HG02981 (cell line): ENCODE results near the gene ATP8A2.
"Not testable (repeated sequence)": the region's sequence is repeated elsewhere in the genome, so short reads cannot be mapped to it uniquely, and the experiment has no call there.

Source experiments
- ATAC-seq: cut with Tn5 transposase; IDR thresholded peaks from one replicate; pipeline ENCODE4 v1.9.1; 2021; ENCODE audit warnings: mild to moderate bottlenecking, moderate library complexity; ENCODE audit not compliant: unreplicated experiment

The ATP8A2 gene

DNA sequence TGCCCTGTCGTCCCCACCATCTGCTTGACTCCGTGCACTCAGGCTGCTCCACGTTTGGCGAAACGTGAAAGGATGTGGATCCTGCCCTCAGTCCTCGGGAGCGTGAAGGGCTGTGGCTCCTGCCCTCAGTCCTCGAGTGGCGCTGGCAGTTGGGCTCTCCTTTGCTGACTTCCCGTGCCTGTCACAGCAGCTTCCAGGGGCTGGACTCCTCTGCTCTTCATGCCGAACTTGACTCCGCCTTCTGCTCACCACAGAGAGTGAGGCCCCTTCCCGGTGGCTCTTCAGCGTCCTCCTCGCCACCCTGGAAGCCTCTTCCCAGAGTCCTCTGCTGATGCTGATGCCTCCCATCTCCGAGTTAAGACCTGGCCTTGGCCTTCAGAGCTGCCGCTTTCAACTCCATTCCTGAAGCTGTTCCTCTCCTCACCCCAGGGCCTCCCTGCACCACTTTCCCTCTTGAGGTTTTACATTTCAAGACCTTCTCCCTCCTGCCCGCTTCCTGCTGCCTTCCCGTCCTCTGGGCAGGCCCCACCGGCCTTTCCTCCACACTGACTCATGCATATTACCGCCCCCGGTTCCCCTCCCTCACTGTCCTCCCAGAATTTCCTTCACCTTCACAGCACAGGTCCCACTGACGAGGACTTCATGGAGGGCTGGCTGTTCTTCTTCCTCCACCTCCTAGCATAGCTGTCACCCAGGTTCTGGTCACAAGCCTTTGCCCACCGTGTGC, 568.4 kb downstream of the ATP8A2 start:
- no peak for ATAC-seq

DNA sequence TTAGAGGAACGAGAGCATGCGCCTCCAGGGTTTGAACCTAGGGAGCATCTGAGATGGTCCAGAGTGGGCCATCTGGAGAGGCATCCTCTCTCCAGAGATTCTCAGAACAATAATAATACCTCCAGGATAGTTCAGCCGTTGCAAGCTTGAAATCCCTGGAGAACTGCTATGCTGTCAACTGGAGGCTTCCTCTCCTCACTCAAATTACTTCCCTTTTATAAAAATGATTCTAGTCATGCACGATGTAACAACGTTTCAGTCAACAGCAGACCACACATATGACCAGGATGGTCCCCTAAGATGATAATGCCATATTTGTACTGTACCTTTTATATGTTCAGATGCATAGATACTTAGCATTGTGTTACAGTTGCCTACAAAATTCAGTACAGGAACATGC, 571.3 kb downstream of the ATP8A2 start:
- ATAC-seq: no peak

DNA sequence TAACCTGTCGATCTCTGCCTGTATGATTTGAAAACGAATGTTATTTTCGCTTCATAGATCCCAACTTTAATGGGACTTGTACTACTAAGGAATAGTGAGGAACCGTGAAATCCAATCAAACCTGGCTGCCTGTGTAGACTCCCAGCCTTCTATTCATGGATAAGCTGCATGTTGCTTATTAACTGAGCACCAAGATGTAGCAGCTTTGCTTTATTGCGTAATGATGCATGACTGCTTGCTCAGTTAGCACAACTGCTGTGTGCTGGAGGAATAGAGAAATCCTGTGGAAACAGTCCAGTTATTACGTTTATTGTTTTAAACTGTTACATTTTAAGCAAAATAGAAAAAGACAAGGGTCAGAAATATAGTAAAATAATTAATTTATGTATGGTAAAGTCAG, 571.9 kb downstream of the ATP8A2 start:
- ATAC-seq: no peak

DNA sequence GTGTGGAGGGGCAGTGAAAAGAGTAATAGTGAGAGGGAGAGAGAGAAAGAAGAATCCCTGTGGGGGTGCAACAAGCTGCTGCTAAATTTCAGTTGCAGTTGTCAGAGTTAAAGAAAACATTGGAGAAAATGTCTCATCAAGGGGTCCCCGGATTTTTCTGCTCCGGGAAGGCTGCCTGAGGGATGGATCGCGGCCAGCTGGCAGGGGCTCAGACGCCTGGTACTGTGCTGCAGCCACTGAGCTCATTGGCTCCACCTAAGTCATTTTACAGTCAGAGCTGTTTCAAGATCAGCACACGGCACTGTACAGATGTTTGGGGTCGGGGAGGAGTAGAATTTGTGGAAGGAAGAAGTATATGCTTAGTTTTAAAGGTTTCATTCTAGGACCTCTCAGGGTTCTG, 573.8 kb downstream of the ATP8A2 start:
- no peak for ATAC-seq

DNA sequence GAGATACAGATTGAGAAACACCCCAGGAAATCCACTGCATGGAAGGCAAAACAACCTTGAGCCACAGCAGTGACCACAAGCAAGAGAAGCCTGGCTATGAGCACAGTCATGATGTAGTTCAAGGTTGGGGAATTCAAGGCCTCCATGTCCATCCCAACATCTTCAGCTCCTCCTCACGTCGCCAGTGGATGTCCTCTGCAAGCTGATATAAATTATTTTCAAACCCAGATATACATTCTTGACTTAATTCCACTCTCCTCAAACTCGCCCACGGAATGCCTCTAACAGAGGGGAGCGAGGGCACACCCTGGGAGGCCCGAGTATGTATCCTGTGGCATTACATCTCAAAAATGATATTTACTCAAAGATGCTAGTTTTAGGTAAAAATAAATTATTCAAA, 574.5 kb downstream of the ATP8A2 start:
- no peak for ATAC-seq

DNA sequence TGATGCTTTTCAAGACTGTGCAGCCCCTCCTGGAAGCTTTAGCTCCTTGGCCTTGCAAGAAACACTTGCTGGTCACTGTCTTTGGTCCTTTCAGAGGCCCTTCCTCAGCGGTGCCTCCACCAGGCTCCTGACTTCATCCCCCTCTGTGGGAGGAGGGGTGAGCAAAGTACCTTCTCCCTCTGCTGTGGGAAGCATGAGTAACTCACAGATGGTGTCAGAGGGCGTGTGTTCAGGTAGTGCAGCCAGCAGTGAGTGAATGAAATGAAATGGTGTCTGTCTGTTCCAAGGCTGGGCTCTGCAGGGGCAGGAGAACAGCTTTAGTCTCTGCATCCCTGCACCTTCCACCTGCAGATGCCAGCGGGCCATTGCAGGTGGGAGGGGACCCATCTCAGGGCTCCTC, 577.1 kb downstream of the ATP8A2 start:
- no peak for ATAC-seq

DNA sequence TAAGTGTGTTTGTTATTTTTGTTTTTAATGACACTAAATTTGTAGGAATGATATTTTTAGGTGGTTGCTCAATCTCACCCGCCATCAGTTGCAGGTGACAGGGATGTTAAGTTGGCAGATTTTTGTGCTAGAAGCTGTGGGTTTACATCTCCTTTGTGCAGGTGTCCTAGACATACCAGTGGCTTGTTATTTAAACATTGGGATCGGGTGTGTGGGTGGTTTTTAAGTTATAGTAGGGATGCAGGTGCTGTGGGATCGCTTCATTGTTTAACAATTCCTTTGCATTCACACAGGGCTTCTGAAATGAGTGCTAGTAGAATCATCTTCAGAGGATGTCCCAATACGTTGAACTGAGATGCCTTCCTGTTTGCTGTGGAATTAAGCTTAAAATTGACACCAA, 580.1 kb downstream of the ATP8A2 start:
- ATAC-seq: no peak

DNA sequence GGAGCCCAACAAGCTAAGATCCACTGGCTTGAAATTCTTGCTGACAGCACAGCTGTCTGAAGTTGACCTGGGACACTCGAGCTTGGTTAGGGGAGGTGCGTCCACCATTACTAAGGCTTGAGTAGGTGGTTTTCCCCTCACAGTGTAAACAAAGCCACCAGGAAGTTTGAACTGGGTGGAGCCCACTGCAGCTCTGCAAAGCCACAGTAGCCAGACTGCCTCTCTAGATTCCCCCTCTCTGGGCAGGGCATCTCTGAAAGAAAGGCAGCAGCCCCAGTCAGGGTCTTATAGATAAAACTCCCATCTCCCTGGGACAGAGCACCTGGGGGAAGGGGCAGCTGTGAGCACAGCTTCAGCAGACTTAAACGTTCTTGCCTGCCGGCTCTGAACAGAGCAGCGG, 582.3 kb downstream of the ATP8A2 start:
- ATAC-seq: not testable (repeated sequence)

DNA sequence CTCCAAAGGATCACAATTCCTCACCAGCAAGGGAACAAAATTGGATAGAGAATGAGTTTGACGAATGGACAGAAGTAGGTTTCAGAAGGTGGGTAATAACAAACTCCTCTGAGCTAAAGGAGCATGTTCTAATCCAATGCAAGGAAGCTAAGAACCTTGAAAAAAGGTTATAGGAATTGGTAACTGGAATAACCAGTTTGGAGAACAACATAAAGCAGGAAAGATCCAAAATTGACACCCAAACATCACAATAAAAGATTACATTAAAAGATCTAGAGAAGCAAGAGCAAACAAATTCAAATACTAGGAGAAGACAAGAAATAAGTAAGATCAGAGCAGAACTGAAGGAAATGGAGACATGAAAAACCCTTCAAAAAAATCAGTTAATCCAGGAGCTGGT, 583.2 kb downstream of the ATP8A2 start:
- not testable (repeated sequence) for ATAC-seq

DNA sequence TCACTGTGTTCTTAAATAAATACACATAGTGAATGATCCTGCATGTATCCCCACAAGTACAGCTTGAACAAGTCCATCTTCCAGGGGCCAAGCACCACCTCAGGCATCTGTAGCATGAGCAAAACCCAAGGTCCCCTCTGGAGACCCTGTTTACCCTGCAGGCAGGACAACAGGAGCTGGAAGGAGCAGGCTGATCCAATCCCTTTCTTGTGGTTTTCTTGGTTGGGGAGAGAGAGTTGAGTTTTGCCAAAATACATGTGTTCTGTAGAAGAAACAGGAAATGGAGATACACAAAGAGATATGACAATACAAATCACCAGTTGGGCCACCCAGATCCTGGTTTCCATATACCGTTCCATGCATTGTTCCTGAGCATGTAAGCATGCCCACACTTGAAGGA, 587.2 kb downstream of the ATP8A2 start:
- ATAC-seq: no peak

DNA sequence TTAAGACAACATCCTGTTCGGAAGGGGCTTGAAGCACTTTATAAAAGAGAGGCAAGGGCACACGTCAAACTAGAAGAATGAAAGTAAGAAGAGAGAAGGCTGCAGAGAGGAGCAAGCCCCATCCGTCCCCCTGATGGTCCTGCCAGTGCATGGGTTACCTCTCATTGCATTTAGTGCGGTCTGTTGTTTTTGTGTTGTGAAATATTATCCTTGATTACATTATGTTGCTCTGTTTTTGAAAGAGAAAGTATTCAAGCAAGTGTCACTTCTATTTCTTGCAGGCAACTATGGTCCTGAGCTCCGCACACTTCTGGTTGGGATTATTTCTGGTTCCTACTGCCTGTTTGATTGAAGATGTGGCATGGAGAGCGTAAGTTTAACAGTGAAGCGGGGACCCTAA, 589.5 kb downstream of the ATP8A2 start:
- ATAC-seq: no peak

DNA sequence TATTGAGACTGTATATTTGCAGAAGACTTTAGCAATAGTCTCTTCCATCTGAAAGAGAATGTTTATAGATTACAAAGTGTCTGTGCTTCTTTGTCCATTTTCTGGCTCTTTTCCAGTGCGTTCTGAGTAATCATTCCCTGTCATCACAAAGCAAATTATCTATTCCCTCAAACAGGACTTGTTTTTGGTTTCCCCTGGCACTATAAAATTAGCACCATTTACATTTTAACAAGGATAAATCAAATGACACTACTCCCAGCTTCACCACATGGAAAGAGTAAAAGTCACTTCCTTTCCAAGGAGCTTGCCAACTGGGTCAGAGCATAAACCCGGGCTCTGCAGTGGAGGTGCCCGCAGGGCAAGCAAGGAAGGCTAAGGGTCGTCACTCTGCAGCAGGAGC, 591.9 kb downstream of the ATP8A2 start:
- ATAC-seq: no peak

DNA sequence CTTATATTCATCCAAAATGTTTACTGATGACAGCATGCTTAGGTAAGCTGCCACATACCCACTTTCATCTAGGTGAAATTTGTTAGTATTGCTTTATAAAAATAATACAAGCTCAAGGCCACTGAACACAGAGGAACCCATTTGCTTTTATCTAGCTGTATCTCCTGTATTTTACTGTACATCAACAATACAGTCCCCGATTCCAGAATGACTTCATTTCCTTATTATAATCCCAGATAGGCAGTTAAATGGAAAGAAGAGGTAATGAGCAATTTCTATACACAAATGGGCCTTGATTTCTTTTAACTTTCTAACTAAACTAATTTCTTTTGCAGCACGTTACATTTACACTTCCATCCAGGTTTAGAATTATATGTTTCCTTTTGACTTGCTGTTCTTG, 593.8 kb downstream of the ATP8A2 start:
- no peak for ATAC-seq

DNA sequence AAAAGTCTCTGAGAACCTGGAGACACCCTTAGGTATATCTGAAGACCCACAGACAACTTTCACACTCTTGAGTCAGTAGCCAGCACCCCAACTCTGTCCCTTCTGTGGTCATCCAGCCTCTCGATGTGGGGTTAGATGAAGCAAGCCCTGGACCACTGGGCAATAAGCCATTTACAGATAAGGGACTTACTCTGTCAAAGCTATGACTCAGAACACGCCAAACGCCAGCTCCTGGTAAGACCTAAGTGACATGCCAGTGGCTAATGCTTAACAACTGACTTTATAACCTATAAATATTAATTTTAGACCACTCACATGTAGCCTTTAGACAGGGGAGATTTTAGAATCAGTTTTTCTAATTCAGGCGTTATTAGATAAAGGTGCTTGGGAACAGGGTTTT, 594.3 kb downstream of the ATP8A2 start:
- no peak for ATAC-seq

DNA sequence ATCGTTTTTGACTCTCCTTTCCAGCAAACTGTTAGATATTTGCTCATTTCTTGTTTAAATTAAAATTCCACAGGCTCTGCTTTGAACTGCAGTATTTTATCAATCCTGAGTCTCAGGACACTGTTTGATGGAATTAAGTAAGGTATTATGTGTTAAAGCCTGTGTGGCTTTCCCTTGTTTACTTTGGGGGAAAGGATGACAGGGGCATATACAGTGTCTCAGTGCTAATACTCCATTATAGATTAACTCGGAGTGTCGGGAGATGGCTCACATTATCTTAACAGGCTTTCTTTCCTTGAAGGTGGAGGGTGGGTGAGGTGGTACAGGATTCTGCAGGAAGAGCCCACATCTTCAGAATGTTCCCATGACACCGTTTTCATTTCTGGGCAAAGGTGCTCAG, 595.4 kb downstream of the ATP8A2 start:
- ATAC-seq: no peak

DNA sequence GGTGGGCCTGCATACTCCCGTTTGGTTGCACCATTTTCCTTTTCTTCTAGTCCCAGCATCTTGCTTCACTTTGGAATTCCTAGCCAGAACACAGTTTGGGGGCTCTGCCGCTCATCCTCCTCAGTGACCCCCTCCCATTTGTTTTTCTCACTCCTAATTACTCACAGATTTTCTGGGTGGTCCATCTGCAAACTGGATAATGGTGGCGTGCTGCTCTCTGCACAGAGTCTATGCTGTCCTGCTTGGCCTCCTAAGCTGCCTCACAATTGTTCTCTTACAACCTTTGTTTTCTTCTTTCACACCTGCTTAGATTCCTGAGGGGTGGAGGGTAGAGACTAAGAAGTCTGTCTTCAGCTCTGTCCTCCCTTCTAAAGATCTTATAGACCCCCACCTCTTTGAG, 599.3 kb downstream of the ATP8A2 start:
- ATAC-seq: no peak

DNA sequence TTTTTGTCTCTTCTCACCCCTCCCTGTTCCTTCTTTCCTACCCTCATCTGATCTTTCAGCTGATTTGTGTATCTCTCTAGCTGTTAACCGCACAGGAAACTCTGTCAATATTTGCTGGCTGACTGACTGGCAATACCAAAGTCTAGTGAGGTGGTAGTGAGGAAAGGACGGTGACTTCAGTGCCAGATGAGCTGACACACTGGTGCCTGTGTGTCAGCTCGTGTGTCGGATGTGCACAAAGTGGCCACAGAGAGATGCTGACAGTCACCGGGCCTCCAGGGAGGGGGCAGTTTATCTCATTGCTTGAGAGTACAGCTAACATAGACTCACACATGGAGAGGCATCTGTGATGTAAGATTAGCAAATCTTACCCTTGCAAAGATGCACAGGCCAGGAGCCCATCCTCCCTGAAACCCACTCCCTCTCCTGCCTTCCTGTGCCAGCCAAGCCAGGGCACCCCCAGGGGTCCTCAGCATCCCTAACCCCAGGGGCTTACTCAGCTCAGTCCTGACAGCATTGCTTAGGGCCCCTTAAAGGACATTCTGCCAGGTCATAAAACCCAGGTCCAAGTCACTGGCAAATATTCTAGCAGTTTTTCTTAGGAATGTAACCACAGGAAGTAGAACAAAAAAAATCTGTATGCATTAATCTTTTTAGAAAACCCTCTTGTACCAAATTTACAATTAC, 599.8 kb downstream of the ATP8A2 start:
- ATAC-seq: no peak

DNA sequence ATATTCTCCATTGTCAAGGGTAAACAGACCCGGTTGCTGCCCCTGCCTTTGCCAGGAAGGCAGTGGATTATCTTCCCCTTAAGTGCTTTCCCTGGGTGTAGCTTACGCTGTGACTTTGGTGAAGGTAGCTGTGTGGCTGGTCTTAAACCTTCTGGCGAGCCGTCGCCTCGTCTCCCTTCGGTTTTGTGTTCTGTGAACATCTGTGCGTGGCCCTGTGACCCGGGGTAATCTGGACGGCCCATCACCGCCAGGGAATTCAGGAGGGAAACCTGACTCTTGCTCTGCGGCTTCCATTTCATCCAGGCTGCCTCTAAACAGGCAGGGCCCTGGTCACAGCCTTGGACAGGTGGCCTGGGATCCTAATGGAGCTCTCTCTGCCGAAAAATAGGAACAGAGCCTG, 601.3 kb downstream of the ATP8A2 start:
- ATAC-seq: no peak

DNA sequence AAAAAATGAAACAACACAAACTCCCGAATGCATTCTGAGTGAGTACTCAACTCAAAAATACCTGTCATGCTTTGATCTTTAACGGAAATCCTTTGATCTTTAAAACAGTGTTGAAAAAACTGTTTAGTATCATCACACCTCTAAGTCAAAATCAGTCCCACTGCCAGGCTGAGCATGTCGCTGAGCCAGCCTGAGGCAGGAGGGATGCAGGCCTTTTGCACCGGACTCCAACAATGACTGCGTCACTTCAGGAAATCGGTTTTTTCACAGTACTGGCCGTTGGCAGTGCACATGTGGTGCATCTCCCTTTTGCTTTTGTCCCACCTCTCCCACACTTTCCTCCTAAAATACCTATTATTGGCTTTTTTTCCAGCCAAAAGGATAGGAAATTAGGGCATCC, 601.8 kb downstream of the ATP8A2 start:
- no peak for ATAC-seq

DNA sequence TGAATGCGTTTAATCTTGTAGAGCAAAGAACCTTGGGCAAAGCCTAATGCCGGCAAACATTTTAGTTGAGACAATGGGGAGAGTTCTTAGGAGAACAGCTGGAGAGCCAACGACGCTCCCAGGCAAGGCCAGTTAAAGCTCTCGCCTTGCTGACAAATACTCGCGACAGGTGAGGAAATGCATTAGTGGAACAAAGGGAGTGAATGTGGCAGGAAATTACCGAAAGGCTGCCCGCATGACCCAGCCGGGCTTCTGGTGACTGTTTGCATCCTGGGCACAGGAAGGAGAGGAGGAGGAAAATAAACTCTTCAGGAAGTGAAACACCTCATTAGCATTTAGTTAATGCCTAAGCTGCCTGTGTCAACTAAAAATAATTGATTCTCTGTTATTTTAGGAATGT, 605.4 kb downstream of the ATP8A2 start:
- ATAC-seq: no peak

DNA sequence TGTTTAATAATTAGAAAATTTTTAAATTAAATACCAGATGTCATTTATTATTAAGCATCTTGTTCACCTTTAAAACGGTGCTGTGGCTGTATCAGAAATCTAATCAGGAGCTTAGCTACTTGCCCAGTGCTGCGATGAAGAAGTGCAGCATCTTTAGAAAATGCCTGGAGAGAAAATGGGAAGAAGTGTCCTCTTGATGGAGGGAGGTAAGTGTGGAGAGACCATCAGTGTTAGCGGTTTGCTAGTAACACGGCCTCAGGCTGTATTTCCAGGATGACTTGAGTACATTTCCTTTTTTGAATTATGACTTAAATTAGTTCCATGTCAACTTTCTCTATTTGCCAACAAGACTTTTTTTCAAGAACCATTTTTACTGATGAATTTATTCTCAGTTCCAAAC, 605.9 kb downstream of the ATP8A2 start:
- ATAC-seq: no peak

DNA sequence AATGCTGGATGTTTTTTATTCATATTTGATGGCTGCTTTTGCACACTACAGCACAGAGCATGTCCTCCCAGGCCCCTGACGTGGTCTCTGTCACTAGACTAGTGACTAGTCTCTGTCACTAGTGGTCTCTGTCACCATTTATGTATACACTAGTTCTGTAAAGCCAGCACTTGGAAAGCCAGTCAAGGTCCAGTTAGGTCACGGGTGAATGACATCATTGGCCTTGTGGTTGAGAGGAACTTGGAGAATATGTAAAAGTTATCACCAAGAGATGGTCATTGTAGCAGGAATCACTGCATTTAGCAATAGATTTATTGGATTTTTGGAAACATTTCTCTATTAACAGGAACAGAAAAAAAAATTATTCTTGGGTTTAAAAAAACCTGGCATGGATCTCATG, 607.2 kb downstream of the ATP8A2 start:
- ATAC-seq: no peak

DNA sequence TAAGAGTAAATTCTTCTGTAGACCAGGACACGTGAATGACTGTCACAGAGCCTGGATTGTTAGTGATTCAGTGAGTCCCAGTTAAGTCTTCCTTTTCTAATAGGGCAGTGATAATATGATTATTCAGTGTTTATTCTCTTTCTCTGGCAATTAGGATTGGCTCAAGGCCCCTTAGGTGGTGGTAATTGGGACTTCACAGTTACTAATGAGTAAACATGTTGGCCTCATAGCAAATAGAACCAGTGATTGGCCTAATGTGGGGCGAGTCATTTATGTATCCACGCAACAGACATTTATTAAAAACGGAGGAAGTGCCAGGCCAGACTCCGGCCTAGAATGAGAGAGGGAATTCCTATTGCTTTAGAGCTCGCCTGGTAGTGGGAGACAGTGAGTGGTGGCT, 607.6 kb downstream of the ATP8A2 start:
- ATAC-seq: no peak
